H1 (cell line): ENCODE data around the gene MAPK4. TPM values are rescaled to one million over a fixed set of nuclear protein-coding genes. Genes with fewer than 3 reads are reported as not detected.

Experiments
- CTCF ChIA-PET: fragments of 300-600 bp; sonication (Branson Sonifier 250); formaldehyde crosslinking; loops from one replicate; lab custom pipeline; 2021; ENCODE audit not compliant: partially characterized antibody; lab: Charles Lee
- POLR2A ChIA-PET: fragments of 300-600 bp; sonication (Branson Sonifier 250); formaldehyde crosslinking; loops from one replicate; lab custom pipeline; 2021; ENCODE audit warnings: inconsistent platforms; ENCODE audit not compliant: partially characterized antibody; lab: Charles Lee
- DNase-seq, 2 experiments: peaks; one replicate each; pipeline versions ENCODE4 v3.0.0 to v3.0.0-alpha.2; 2010 to 2022; ENCODE audit warnings: low spot score in 2 of 2, low read depth in 1 of 2, mixed read lengths in 1 of 2
- FAIRE-seq: peaks from 2 replicates; lab custom pipeline; 2011; peaks lifted over from hg19 to GRCh38; lab: Jason Lieb, UNC
- H2AFZ ChIP-seq: 2 replicates; pipeline ENCODE4 v1.8.1; 2012; ENCODE audit warnings: low read length, inconsistent platforms
- H2AK5ac ChIP-seq: 2 replicates; pipeline ENCODE4 v1.6.1; 2013; ENCODE audit warnings: low read depth, low read length
- H2BK120ac ChIP-seq: replicated peaks from 2 replicates; pipeline ENCODE3; 2013; ENCODE audit warnings: low read depth, low read length, inconsistent platforms
- H2BK12ac ChIP-seq: 2 replicates; pipeline ENCODE4 v1.6.1; 2013; ENCODE audit warnings: low read depth, low read length
- H2BK15ac ChIP-seq: 2 replicates; pipeline ENCODE4 v1.6.1; 2013; ENCODE audit warnings: low read length
- H2BK20ac ChIP-seq: 2 replicates; pipeline ENCODE4 v1.6.1; 2013; ENCODE audit warnings: low read length
- H2BK5ac ChIP-seq: 2 replicates; pipeline ENCODE4 v1.6.1; 2013; ENCODE audit warnings: low read depth, low read length
- H3K14ac ChIP-seq: 2 replicates; pipeline ENCODE4 v1.6.1; 2013; ENCODE audit warnings: inconsistent platforms; ENCODE audit not compliant: insufficient read length
- H3K18ac ChIP-seq: 2 replicates; pipeline ENCODE4 v1.6.1; 2013; ENCODE audit warnings: low read length; ENCODE audit errors: extremely low read depth
- H3K23ac ChIP-seq: 2 replicates; pipeline ENCODE4 v1.6.1; 2013; ENCODE audit warnings: inconsistent platforms; ENCODE audit not compliant: insufficient read length
- H3K23me2 ChIP-seq: 2 replicates; pipeline ENCODE4 v1.6.1; 2013; ENCODE audit warnings: low read depth, low read length
- H3K27ac ChIP-seq: 2 replicates; pipeline ENCODE4 v1.6.1; 2011; ENCODE audit warnings: low read depth, low read length, inconsistent platforms
- H3K27me3 ChIP-seq, 4 experiments: replicated peaks in 1 of 4; 1 replicate in 1 of 4; 2 replicates in 3 of 4; pipeline versions ENCODE4 v1.6.1 to v1.8.1; 2011 to 2013; ENCODE audit warnings: low read length in 3 of 4, mild to moderate bottlenecking in 3 of 4, inconsistent platforms in 2 of 4, mixed read lengths in 2 of 4, moderate library complexity in 1 of 4; ENCODE audit not compliant: control insufficient read depth in 3 of 4, insufficient read depth in 3 of 4; ENCODE audit errors: extremely low read depth in 1 of 4
- H3K36me3 ChIP-seq, 4 experiments: 2 replicates each; pipeline versions ENCODE4 v1.6.1 to v1.8.1; 2011 to 2013; ENCODE audit warnings: mild to moderate bottlenecking in 4 of 4, low read length in 3 of 4, moderate library complexity in 2 of 4, control low read depth in 1 of 4, inconsistent platforms in 1 of 4; ENCODE audit not compliant: insufficient read depth in 4 of 4, control insufficient read depth in 2 of 4
- H3K4ac ChIP-seq: replicated peaks from 2 replicates; pipeline ENCODE3; 2013; ENCODE audit warnings: low read length, low read depth, mixed read lengths, inconsistent platforms; ENCODE audit not compliant: insufficient read length
- H3K4me1 ChIP-seq, 4 experiments: replicated peaks in 1 of 4; 1 replicate in 1 of 4; 2 replicates in 3 of 4; pipeline versions ENCODE4 v1.6.1 to v1.8.1; 2011 to 2013; ENCODE audit warnings: low read length in 3 of 4, inconsistent platforms in 2 of 4, mixed read lengths in 1 of 4; ENCODE audit not compliant: insufficient read depth in 4 of 4, control insufficient read depth in 3 of 4
- H3K4me2 ChIP-seq, 2 experiments: 2 replicates each; pipeline versions ENCODE4 v1.6.1 to v1.8.1; 2011 to 2013; ENCODE audit warnings: low read depth in 2 of 2, low read length in 2 of 2, control low read depth in 1 of 2, inconsistent platforms in 1 of 2, mild to moderate bottlenecking in 1 of 2; ENCODE audit not compliant: insufficient read depth in 1 of 2
- H3K4me3 ChIP-seq, 4 experiments: fragments of 200-600, 300-600 bp in 1 of 4; sonication (generic), shearing (Covaris generic), sonication (Bioruptor Twin) in 1 of 4; 2 replicates each; pipeline versions ENCODE4 v1.5.1 to v1.8.1; 2011 to 2016; ENCODE audit warnings: low read length in 4 of 4, low read depth in 3 of 4, control low read depth in 2 of 4, inconsistent platforms in 2 of 4, mild to moderate bottlenecking in 2 of 4, mixed read lengths in 1 of 4, moderate library complexity in 1 of 4; ENCODE audit not compliant: insufficient read depth in 2 of 4; ENCODE audit errors: extremely low read depth in 1 of 4
- H3K56ac ChIP-seq: replicated peaks from 2 replicates; pipeline ENCODE3; 2013; ENCODE audit warnings: low read depth, mild to moderate bottlenecking, mixed read lengths, low read length, inconsistent platforms; ENCODE audit not compliant: insufficient read length
- H3K79me1 ChIP-seq: 2 replicates; pipeline ENCODE4 v1.6.1; 2013; ENCODE audit warnings: low read depth, low read length, control low read depth
- H3K79me2 ChIP-seq, 2 experiments: 2 replicates each; pipeline versions ENCODE4 v1.6.1 to v1.8.1; 2012 to 2013; ENCODE audit warnings: low read length in 2 of 2, mild to moderate bottlenecking in 2 of 2, inconsistent platforms in 1 of 2; ENCODE audit not compliant: insufficient read depth in 2 of 2, control insufficient read depth in 1 of 2
- H3K9ac ChIP-seq, 4 experiments: replicated peaks in 1 of 4; 1 replicate in 1 of 4; 2 replicates in 3 of 4; pipeline versions ENCODE4 v1.6.1 to v1.8.1; 2011 to 2013; ENCODE audit warnings: low read depth in 3 of 4, low read length in 3 of 4, control low read depth in 2 of 4, mild to moderate bottlenecking in 2 of 4, moderate library complexity in 2 of 4, inconsistent platforms in 1 of 4; ENCODE audit errors: extremely low read depth in 1 of 4
- H3K9me3 ChIP-seq, 2 experiments: 2 replicates each; pipeline versions ENCODE4 v1.6.1 to v1.8.1; 2012 to 2013; ENCODE audit warnings: mild to moderate bottlenecking in 2 of 2, moderate library complexity in 2 of 2, control low read depth in 1 of 2, inconsistent platforms in 1 of 2, low read depth in 1 of 2, low read length in 1 of 2, mixed read lengths in 1 of 2; ENCODE audit not compliant: insufficient read depth in 2 of 2
- H4K20me1 ChIP-seq, 2 experiments: replicated peaks in 1 of 2; 2 replicates each; pipeline versions ENCODE3 to v1.8.1; 2011 to 2013; ENCODE audit warnings: inconsistent platforms in 2 of 2, low read length in 2 of 2, mild to moderate bottlenecking in 1 of 2; ENCODE audit not compliant: insufficient read depth in 2 of 2, control insufficient read depth in 1 of 2
- H4K5ac ChIP-seq: 2 replicates; pipeline ENCODE4 v1.6.1; 2013; ENCODE audit warnings: low read length, low read depth, mixed read lengths, inconsistent platforms; ENCODE audit not compliant: insufficient read length
- H4K8ac ChIP-seq: 2 replicates; pipeline ENCODE4 v1.8.0; 2013; ENCODE audit warnings: mild to moderate bottlenecking, moderate library complexity, low read length, inconsistent platforms; ENCODE audit not compliant: insufficient read depth; ENCODE audit errors: extremely low read depth
- H4K91ac ChIP-seq: replicated peaks from 2 replicates; pipeline ENCODE3; 2013; ENCODE audit warnings: low read length, mixed read lengths, inconsistent platforms; ENCODE audit not compliant: insufficient read length
- BRCA1 ChIP-seq: IDR thresholded peaks from 2 replicates; pipeline ENCODE4 v1.6.1; 2012; ENCODE audit warnings: low read depth, low read length, improper control_type of control experiment
- CEBPB ChIP-seq: IDR thresholded peaks from 2 replicates; pipeline ENCODE4 v1.6.1; 2012; ENCODE audit warnings: low read depth, low read length
- CTBP2 ChIP-seq: IDR thresholded peaks from 2 replicates; pipeline ENCODE4 v1.7.0; 2011; ENCODE audit warnings: borderline replicate concordance, mild to moderate bottlenecking, moderate library complexity, mixed read lengths, low read length; ENCODE audit not compliant: insufficient read depth, insufficient read length
- EP300 ChIP-seq, 2 experiments: IDR thresholded peaks; 1 replicate in 1 of 2; 2 replicates in 1 of 2; pipeline ENCODE4 v1.6.1; 2011 to 2012; ENCODE audit warnings: low read depth in 2 of 2, low read length in 2 of 2, mild to moderate bottlenecking in 2 of 2, borderline replicate concordance in 1 of 2, inconsistent platforms in 1 of 2, moderate library complexity in 1 of 2
- FOSL1 ChIP-seq: IDR thresholded peaks from 2 replicates; pipeline ENCODE4 v1.6.1; 2011; ENCODE audit warnings: mild to moderate bottlenecking, low read depth, low read length, moderate library complexity; ENCODE audit not compliant: insufficient read depth
- JUND ChIP-seq: IDR thresholded peaks from 2 replicates; pipeline ENCODE4 v1.6.1; 2011; ENCODE audit warnings: mild to moderate bottlenecking, improper control_type of control experiment, low read length
- KDM5A ChIP-seq: fragments of 200-600 bp; IDR thresholded peaks from 2 replicates; pipeline ENCODE4 v1.7.1; 2012; ENCODE audit warnings: mild to moderate bottlenecking, low read length, inconsistent platforms, mixed read lengths
- MAFK ChIP-seq: IDR thresholded peaks from 2 replicates; pipeline ENCODE4 v1.6.1; 2012; ENCODE audit warnings: low read depth, mild to moderate bottlenecking, improper control_type of control experiment, low read length
- MAX ChIP-seq: IDR thresholded peaks from 2 replicates; pipeline ENCODE4 v1.6.1; 2012; ENCODE audit warnings: inconsistent platforms
- NANOG ChIP-seq: IDR thresholded peaks from 2 replicates; pipeline ENCODE4 v1.6.1; 2011; ENCODE audit warnings: low read length, low read depth, mild to moderate bottlenecking, inconsistent platforms; ENCODE audit not compliant: insufficient read depth, poor library complexity, severe bottlenecking
- POLR2AphosphoS5 ChIP-seq: IDR thresholded peaks from 2 replicates; pipeline ENCODE4 v1.6.1; 2011; ENCODE audit warnings: low read depth, low read length
- SIRT6 ChIP-seq: IDR thresholded peaks from one replicate; pipeline ENCODE4 v1.7.1; 2012; ENCODE audit warnings: low read length, inconsistent platforms
- SIX5 ChIP-seq: IDR thresholded peaks from 2 replicates; pipeline ENCODE4 v1.6.1; 2011; ENCODE audit warnings: mild to moderate bottlenecking, low read depth, low read length
- TAF7 ChIP-seq: optimal IDR thresholded peaks from 2 replicates; pipeline ENCODE3; 2011; ENCODE audit warnings: low read depth, mild to moderate bottlenecking, inconsistent platforms, low read length, moderate library complexity, borderline replicate concordance
- TBP ChIP-seq: IDR thresholded peaks from 2 replicates; pipeline ENCODE4 v1.6.1; 2011; ENCODE audit warnings: low read depth, low read length, improper control_type of control experiment
- WGBS, 2 experiments: shearing (Covaris generic) in 1 of 2; methylation state at CpG; one replicate each; pipeline versions ENCODE4 v1.1.6 to v1.1.7; 2013 to 2015; ENCODE audit warnings: low lambda C conversion rate in 2 of 2, mixed read lengths in 2 of 2, inconsistent platforms in 1 of 2, low coverage in 1 of 2, missing lambda C conversion rate in 1 of 2; ENCODE audit not compliant: insufficient replicate concordance in 2 of 2, insufficient coverage in 1 of 2, insufficient read length in 1 of 2; ENCODE audit errors: extremely low coverage in 1 of 2, missing lambda C conversion rate in 1 of 2; 5-methylcytosine and 5-hydroxymethylcytosine counted together
- polyA plus RNA-seq, 7 experiments: library from polyadenylated mRNA; depleted of rRNA in 3 of 7; stranded (reverse) in 5 of 7; unstranded in 2 of 7; fragments of >200 nt in 5 of 7; fragments of 200-250 nt in 2 of 7; gene quantifications; 1 replicate in 5 of 7; 2 replicates in 1 of 7; 4 replicates in 1 of 7; pipeline versions ENCODE4 v1.2.1 to v1.2.3, GENCODE V29; 2011 to 2013; ENCODE audit warnings: missing spikeins in 2 of 7, mixed read lengths in 2 of 7
- total RNA-seq: library from RNA; stranded (reverse); fragmentation: NEBNext Ultra II Directional; extraction: Animal tissue kit (Norgen Biotek cat#: 25700); gene quantifications from 2 replicates; pipeline ENCODE4 v1.2.1, GENCODE V29; 2021

The MAPK4 gene
- total and polyA plus RNA-seq, 2 of the 8 experiments (the other 6 are each of a cell fraction or from before 2014, with no cell fraction given) = 3.2 to 3.7 TPM

GRCh38 chr18:50679656-50680055, 119.8 kb downstream of the MAPK4 start:
- Histone ChIP-seq H4K91ac (no peak overlapping the region), H3K9ac (no peak overlapping the region), H2AK5ac (no peak overlapping the region), H3K4me3 (no peak overlapping the region), H3K18ac (no peak overlapping the region), H3K36me3 (no peaks in the 10 kb centered on the region; a peak in 1 of 8 replicates), H2BK120ac (no peak overlapping the region), H3K27ac (no peak overlapping the region), H2AFZ (no peak overlapping the region), H3K14ac (no peak overlapping the region), H3K4ac (no peak overlapping the region), H3K79me1 (no peaks in the 10 kb centered on the region), H2BK20ac (no peak overlapping the region), H4K5ac (peak overlapping the region; percentile 24), H2BK5ac (no peak overlapping the region), H3K27me3 (no peaks in the 10 kb centered on the region), H3K56ac (no peak overlapping the region), H3K4me1 (no peaks in the 10 kb centered on the region), H4K20me1 (no peaks in the 10 kb centered on the region), H2BK15ac (no peak overlapping the region), H2BK12ac (no peak overlapping the region), H3K79me2 (no peaks in the 10 kb centered on the region), H3K4me2 (no peak overlapping the region), H3K23me2 (no peaks in the 10 kb centered on the region), H3K9me3 (peaks cover 3 to 4% of the 10 kb centered on the region in 2 experiments; a peak in 3 of 4 replicates), H3K23ac (no peak overlapping the region), H4K8ac (no peak overlapping the region; the same call in 1 of the 2 replicates)
- POLR2A ChIA-PET = no interaction called here
- 90% methylated on average over 10 of the region's 10 CpGs; no CpG with 5 or more reads in 1 of the 2 experiments for WGBS, 2 experiments
- DNase-seq = no peak
- FAIRE-seq = no peak
- CTCF ChIA-PET = interaction anchor here (0.6 to 1.6 kb wide), 5 partner anchors 9 to 32 kb away, joined by 3 to 5 read pairs (median 4); no protein-coding TSS in a partner anchor
- no peak for TF ChIP-seq POLR2AphosphoS5
- no peak for TF ChIP-seq NANOG
- TF ChIP-seq TAF7 = no peak
- TF ChIP-seq BRCA1 = no peak
- TF ChIP-seq MAFK = no peak
- TF ChIP-seq CEBPB = no peak
- no peak for TF ChIP-seq JUND
- TF ChIP-seq TBP = no peak
- TF ChIP-seq EP300 (IDR thresholded peaks at IDR 0.05; ENCODE audit: borderline replicate concordance in 1 of 2, low read depth in 2 of 2, low read length in 2 of 2) = no peak
- TF ChIP-seq MAX = no peak
- TF ChIP-seq FOSL1 = no peak
- TF ChIP-seq KDM5A = no peak
- no peak for TF ChIP-seq CTBP2
- no peak for TF ChIP-seq SIRT6
- TF ChIP-seq SIX5 = no peak
